ENCODE measurements around the gene GLRX3. TPM values are rescaled to one million over a fixed set of nuclear protein-coding genes. Genes with fewer than 3 reads are reported as not detected.

The GLRX3 gene
- total RNA-seq, 4 donors from 2014 or later: 41.0 to 68.0 (median 50.1) TPM

DNA sequence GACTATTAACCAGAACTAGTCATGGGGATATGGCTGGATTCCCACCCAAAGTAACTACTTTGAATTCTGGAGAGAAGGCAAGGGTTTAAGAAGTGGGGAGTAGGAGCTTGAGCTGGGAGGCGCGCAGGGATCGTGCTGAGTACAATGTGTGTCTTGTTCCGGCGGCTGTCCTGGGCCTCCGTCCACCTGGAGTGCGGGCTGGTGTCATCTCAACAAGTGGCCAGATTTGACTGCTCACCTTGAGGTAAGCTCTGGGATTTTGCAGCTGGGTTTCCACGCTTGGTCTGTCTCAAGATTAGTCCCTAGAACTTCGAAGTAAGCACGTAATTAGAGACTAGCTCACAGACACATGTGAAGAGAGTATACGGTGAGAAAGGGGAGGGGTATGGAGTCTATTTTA lies 49.4 kb downstream of the GLRX3 start:
- intact Hi-C loops (cut with DNase I; ENCODE audit: low total_unique reads): no loop called here
- no peak for ATAC-seq
- H3K27ac ChIP-seq: no peak overlapping the region
- no peaks in the 10 kb centered on the region for H3K9me3 ChIP-seq
- H3K4me3 ChIP-seq: no peak overlapping the region
- no peak for TF ChIP-seq POLR2A (IDR thresholded peaks at IDR 0.05)
- TF ChIP-seq, protein P1, sequence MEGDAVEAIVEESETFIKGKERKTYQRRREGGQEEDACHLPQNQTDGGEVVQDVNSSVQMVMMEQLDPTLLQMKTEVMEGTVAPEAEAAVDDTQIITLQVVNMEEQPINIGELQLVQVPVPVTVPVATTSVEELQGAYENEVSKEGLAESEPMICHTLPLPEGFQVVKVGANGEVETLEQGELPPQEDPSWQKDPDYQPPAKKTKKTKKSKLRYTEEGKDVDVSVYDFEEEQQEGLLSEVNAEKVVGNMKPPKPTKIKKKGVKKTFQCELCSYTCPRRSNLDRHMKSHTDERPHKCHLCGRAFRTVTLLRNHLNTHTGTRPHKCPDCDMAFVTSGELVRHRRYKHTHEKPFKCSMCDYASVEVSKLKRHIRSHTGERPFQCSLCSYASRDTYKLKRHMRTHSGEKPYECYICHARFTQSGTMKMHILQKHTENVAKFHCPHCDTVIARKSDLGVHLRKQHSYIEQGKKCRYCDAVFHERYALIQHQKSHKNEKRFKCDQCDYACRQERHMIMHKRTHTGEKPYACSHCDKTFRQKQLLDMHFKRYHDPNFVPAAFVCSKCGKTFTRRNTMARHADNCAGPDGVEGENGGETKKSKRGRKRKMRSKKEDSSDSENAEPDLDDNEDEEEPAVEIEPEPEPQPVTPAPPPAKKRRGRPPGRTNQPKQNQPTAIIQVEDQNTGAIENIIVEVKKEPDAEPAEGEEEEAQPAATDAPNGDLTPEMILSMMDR (IDR thresholded peaks at IDR 0.05 in 4 of 5, conservative IDR thresholded peaks at IDR 0.05 in 1 of 5): no peak
- H3K4me1 ChIP-seq: peaks cover 0 to 4% of the 10 kb centered on the region in 2 donors
- H3K27me3 ChIP-seq: no peaks in the 10 kb centered on the region
- peaks cover 0 to 46% of the 10 kb centered on the region in 2 donors for H3K36me3 ChIP-seq
- in situ Hi-C loops (cut with MboI; ENCODE audit: low sequenced_read_pairs in 4 of 4): loop anchor here in 2 of 4 donors (25.0 kb wide), 1 partner anchor 1702 kb away; no protein-coding TSS in a partner anchor
- DNase-seq: no peak

DNA sequence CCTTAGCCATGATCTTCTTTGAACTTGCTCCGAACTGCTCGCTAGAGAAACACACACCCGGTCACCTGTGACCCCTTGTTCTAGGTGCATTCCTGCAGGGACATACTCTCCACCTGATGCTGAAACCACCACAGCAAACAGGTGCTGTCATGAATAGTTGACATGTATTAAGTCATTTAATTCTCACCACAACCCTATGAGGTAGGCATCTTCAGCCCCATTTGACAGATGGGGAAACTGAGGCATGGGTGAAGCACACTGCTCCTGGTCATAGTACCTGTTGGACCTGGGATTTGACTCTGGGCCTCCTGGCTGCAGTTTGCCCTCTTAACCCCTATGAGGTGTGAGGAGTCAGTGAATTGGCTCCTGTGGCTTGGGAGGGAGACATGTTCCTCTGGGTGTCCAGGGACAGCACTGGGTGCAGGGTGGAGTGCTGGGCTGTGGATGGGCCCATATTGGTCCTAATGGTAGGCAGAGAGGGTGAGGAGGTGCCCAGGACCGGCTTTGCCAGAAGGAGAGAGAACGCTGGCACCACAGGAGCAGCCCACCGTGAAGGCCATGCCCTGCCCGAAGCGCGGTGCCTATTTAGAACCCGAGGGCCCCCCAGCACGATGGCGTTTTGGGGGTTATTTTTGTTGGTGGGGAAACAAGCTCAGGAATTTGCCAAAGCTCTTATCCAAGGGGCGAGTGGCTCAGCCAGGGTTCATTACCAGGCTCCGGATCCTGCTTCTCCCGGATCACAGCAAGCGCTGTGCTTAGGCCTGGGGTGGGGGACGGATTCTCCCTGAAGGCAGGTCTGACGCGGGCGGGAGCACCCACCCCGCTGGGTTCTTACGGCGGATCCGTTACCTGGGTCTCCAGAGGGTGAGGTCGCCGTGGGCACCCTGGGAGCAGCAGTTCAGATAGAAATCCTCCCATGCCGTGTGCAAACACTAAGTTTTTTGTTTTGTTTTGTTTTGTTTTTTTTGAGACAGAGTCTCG lies 52.3 kb downstream of the GLRX3 start:
- intact Hi-C loops (cut with DNase I; ENCODE audit: low total_unique reads) (no loop called here), in situ Hi-C loops (cut with MboI; ENCODE audit: low sequenced_read_pairs in 4 of 4) (loop anchor here in 2 of 4 donors (25.0 kb wide), 1 partner anchor 1699 kb away; no protein-coding TSS in a partner anchor)
- no peak overlapping the region for H3K4me3 ChIP-seq
- DNase-seq (no peak), ATAC-seq (no peak)
- no peaks in the 10 kb centered on the region for H3K27me3 ChIP-seq
- H3K9me3 ChIP-seq: no peaks in the 10 kb centered on the region
- TF ChIP-seq, protein P1 (IDR thresholded peaks at IDR 0.05 in 4 of 5, conservative IDR thresholded peaks at IDR 0.05 in 1 of 5): no peak
- no peak for TF ChIP-seq POLR2A (IDR thresholded peaks at IDR 0.05)
- no peak overlapping the region for H3K27ac ChIP-seq
- peaks cover 0 to 8% of the 10 kb centered on the region in 2 donors for H3K4me1 ChIP-seq
- peaks cover 0 to 19% of the 10 kb centered on the region in 2 donors for H3K36me3 ChIP-seq

DNA sequence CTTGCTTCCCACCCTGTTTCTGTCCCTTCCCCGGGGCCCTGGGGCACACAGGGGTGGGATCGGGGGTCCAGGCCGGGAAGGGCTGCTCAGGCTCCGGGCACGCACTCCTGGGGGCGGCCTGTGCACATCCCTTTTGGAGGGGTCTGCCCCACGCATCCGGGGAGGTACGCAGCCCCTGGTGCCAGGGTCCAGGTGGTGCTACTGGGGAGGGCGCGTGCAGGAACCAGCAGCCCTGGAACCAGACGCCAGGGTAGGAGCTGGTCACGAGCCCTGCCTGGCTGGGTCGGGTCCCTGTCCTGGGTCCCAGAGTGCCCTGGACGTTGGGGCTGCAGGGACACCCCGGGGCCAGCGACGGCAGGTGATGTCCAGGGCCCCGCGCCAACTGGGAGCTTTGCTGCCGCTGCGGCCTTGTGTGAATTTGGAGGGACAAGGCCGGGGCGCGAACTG lies 53.4 kb downstream of the GLRX3 start:
- ATAC-seq (peak; percentile 3 to 9), DNase-seq (no peak)
- intact Hi-C loops (cut with DNase I; ENCODE audit: low total_unique reads): no loop called here
- Histone ChIP-seq H3K4me3 (no peak overlapping the region), H3K27ac (no peak overlapping the region), H3K9me3 (no peaks in the 10 kb centered on the region), H3K27me3 (no peaks in the 10 kb centered on the region), H3K4me1 (peaks cover 0 to 8% of the 10 kb centered on the region in 2 donors), H3K36me3 (peaks cover 0 to 7% of the 10 kb centered on the region in 2 donors)
- in situ Hi-C loops (cut with MboI; ENCODE audit: low sequenced_read_pairs in 4 of 4): loop anchor here in 2 of 4 donors (25.0 kb wide), 1 partner anchor 1698 kb away; no protein-coding TSS in a partner anchor
- TF ChIP-seq, protein P1 (IDR thresholded peaks at IDR 0.05 in 4 of 5, conservative IDR thresholded peaks at IDR 0.05 in 1 of 5): no peak
- no peak for TF ChIP-seq POLR2A (IDR thresholded peaks at IDR 0.05)

DNA sequence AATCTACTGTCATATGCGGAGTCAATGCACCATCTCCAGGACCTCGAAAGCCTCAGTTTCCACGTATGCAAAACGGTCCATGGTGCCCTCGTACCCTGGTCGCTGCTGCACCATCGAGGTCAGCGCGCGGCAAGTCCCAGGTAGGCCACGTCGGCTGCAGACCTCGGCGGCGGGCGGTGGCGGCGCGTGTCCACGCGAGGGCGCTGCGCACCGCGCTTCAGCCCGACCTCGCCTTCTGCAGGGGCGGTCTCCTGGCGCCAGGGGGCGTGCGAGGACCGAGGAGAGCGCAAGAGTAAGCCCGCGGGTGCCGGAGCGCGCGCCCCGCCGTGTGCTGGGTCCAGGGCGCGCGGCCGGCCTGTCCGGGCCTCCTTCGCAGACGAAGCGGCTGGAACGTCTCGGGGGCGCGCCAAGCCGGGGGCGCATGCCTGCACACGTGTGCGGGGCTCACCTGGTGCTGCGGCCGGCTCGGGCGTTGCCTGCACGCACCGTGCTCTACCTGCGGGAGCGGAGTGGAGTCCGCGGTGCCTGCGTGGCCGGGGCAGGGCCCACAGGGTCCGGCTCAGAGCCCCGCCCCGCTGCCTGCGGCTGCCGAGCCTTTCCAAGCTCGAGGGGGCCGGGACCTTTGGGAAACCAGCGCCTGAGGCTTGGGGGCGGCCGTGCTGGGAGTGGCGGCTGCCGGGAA lies 54.0 kb downstream of the GLRX3 start:
- in situ Hi-C loops (cut with MboI; ENCODE audit: low sequenced_read_pairs in 4 of 4): loop anchor here in 2 of 4 donors (25.0 kb wide), 1 partner anchor 1697 kb away; no protein-coding TSS in a partner anchor
- no peak for TF ChIP-seq POLR2A (IDR thresholded peaks at IDR 0.05)
- TF ChIP-seq, protein P1 (IDR thresholded peaks at IDR 0.05 in 4 of 5, conservative IDR thresholded peaks at IDR 0.05 in 1 of 5): peak; percentile 92 to 100 (median 99)

More for the DNA sequence above, 54.0 kb downstream of the GLRX3 start:
- intact Hi-C loops (cut with DNase I; ENCODE audit: low total_unique reads): no loop called here
- ATAC-seq: peak; percentile 83 to 93
- Histone ChIP-seq H3K27ac (no peak overlapping the region), H3K4me1 (peaks cover 0 to 8% of the 10 kb centered on the region in 2 donors), H3K4me3 (peak overlapping the region; percentile 51 to 70 (median 57)), H3K9me3 (no peaks in the 10 kb centered on the region), H3K27me3 (no peaks in the 10 kb centered on the region), H3K36me3 (peaks cover 0 to 2% of the 10 kb centered on the region in 2 donors)
- peak; percentile 62 to 75 for DNase-seq

All from gastrocnemius medialis (tissue), 4 donors.